NCI-H2029 (cell line): ENCODE measurements around the gene POLD1.

Experiments used
- DNase-seq: peaks from one replicate; lab custom pipeline; 2025; lab: John Stamatoyannopoulos, UW

POLD1 gene

GRCh38 chr19:50418176-50419021 is 34.3 kb downstream of the POLD1 start, which contains the start of gene SPIB:
TSS of gene SPIB (plus strand) at chr19:50418938. CDS start at chr19:50418963, 25 bp downstream.
- no peak for DNase-seq

GRCh38 chr19:50419022-50419579 is 35.0 kb downstream of the POLD1 start:
- DNase-seq, result no peak

DNA sequence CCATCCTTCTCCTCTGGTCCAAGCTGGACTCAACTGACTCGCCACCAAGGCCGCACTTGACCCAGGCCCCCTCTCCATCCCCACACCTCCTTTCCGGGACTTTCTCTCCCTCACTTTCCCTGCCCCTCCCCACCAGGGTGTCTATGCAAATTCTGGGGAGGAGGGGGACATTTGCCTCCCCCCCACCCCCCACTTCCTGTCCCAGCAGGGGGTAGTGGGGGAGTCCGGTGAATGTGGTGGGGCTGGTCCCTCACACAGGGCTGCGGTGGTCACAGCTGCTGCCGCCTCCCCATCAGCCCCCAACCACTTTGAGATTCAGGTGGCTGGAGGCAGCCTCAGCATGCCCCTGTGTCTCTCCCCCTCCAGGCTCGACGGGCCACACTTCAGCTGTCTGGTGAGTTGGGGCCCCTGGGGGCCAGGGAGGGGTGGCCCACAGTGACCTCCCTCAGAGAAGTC is 35.5 kb downstream of the POLD1 start:
- DNase-seq, result no peak

GRCh38 chr19:50420127-50420526 is 36.0 kb downstream of the POLD1 start:
- no peak for DNase-seq

- no peak for DNase-seq
Measured at GRCh38 chr19:50420808-50421207, 36.7 kb downstream of the POLD1 start.

GRCh38 chr19:50422397-50423278 is 38.5 kb downstream of the POLD1 start:
- no peak for DNase-seq

- DNase-seq, result no peak
Measured at GRCh38 chr19:50423279-50424113, 39.3 kb downstream of the POLD1 start.

GRCh38 chr19:50425581-50425980 is 41.4 kb downstream of the POLD1 start:
- DNase-seq, result no peak

- DNase-seq, result no peak
Measured at GRCh38 chr19:50427318-50427925, 43.3 kb downstream of the POLD1 start.

DNA sequence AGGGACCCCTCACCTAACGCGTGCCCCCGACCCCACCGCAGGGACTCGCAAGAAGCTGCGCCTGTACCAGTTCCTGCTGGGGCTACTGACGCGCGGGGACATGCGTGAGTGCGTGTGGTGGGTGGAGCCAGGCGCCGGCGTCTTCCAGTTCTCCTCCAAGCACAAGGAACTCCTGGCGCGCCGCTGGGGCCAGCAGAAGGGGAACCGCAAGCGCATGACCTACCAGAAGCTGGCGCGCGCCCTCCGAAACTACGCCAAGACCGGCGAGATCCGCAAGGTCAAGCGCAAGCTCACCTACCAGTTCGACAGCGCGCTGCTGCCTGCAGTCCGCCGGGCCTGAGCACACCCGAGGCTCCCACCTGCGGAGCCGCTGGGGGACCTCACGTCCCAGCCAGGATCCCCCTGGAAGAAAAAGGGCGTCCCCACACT is 43.9 kb downstream of the POLD1 start:
- no peak for DNase-seq

DNA sequence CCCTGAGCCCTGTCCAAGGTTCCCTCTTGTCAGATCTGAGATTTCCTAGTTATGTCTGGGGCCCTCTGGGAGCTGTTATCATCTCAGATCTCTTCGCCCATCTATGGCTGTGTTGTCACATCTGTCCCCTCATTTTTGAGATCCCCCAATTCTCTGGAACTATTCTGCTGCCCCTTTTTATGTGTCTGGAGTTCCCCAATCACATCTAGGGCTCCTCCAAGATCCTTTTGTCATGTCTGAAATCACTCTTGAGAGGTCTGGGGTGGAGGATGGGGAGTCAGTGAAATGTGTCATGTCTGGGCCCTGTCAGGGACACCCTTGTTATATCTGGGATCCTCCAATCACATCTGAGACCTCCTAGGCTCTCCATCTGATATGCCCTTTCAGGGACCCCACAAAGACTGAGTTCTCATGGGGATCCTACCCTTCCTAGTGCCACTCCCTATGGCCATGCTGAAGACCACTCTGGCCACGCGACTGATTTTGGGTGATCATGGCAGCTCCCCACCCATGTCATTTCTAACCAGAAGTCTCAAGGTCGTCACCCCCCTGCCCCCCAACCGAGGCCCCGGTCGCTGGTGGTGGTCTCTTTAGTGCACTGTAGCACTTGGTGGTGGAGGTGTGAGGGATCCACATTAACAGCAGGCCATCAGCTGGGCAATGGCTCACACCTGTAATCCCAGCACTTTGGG is 44.8 kb downstream of the POLD1 start:
- no peak for DNase-seq

DNA sequence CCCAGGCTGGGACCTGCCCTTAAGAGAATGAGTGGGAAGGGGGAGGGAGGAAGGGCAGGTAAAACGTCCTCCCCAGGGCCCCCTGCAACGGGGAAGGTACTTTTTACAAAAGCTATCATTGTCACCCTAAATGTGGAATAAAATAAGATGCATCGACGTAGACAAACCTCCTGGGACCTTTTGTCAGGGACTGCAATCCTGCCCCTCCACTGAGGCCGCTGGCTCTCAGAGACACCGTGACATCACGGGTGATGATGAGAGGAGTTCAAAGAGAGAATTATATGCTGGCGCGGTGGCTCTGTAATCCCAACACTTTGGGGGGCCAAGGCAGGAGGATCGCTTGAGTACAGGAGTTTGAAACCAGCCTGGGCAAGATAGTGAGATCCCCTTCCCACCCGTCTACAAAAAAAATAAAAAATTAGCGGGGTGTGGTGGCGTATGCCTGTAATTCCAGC is 46.8 kb downstream of the POLD1 start:
- no peak for DNase-seq

- DNase-seq, result peak; percentile 56
Measured at GRCh38 chr19:50431343-50432220, 47.4 kb downstream of the POLD1 start.

- DNase-seq, result no peak
Measured at GRCh38 chr19:50432221-50433028, 48.3 kb downstream of the POLD1 start, which contains the start of gene MYBPC2. TSS of gene MYBPC2 (plus strand) at chr19:50432892. CDS start at chr19:50432954, 62 bp downstream.

- DNase-seq, result no peak
Measured at GRCh38 chr19:50433201-50434180, 49.3 kb downstream of the POLD1 start.

DNA sequence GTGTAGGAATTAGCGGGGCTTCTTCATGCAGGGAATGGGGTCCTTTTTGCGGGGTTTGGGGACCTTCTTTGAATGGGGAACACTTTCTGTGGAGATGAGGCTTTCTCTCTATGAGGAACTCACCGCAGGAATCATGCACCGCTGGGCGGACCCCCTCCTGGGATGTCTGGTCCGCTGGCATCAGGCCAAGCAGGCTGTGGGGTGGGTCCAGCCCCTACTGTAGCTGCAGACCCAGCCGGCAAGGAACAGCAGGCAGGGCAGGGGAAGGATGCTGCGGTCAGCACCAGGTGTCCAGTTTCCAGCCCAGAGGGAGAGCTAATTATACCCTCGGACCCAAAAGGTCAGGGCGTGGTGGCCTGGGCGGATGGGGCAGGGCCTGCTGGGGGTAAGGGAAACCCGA is 50.4 kb downstream of the POLD1 start:
- no peak for DNase-seq

GRCh38 chr19:50435221-50435620 is 51.1 kb downstream of the POLD1 start:
- DNase-seq, result no peak
